ENCODE results near the gene ZNF613. TPM values are rescaled to one million over a fixed set of nuclear protein-coding genes. Genes with fewer than 3 reads are reported as not detected.
"Not testable (repeated sequence)": the region's sequence is repeated elsewhere in the genome, so short reads cannot be mapped to it uniquely, and the experiment has no call there.

The ZNF613 gene
- total and polyA plus RNA-seq, 2 donors (not counting 3 experiments of a cell fraction or from before 2014, with no cell fraction given) = 1.7 to 6.5 TPM

GRCh38 chr19:51971624-51972023 is 44.4 kb downstream of the ZNF613 start:
- no peak overlapping the region for H3K27ac ChIP-seq (ENCODE audit: insufficient read depth, low read depth, low read length)
- no peak for TF ChIP-seq FOS (IDR thresholded peaks at IDR 0.05; ENCODE audit: borderline replicate concordance, insufficient read depth, low read length)
- TF ChIP-seq EZH2 (IDR thresholded peaks at IDR 0.05; ENCODE audit: borderline replicate concordance, low read depth, low read length, severe bottlenecking) = no peak
- TF ChIP-seq, protein P1, sequence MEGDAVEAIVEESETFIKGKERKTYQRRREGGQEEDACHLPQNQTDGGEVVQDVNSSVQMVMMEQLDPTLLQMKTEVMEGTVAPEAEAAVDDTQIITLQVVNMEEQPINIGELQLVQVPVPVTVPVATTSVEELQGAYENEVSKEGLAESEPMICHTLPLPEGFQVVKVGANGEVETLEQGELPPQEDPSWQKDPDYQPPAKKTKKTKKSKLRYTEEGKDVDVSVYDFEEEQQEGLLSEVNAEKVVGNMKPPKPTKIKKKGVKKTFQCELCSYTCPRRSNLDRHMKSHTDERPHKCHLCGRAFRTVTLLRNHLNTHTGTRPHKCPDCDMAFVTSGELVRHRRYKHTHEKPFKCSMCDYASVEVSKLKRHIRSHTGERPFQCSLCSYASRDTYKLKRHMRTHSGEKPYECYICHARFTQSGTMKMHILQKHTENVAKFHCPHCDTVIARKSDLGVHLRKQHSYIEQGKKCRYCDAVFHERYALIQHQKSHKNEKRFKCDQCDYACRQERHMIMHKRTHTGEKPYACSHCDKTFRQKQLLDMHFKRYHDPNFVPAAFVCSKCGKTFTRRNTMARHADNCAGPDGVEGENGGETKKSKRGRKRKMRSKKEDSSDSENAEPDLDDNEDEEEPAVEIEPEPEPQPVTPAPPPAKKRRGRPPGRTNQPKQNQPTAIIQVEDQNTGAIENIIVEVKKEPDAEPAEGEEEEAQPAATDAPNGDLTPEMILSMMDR (IDR thresholded peaks at IDR 0.05; ENCODE audit: extremely low read depth in 1 of 2, insufficient read depth in 1 of 2, low read depth in 1 of 2, low read length in 2 of 2) = no peak
- TF ChIP-seq POLR2AphosphoS5 (IDR thresholded peaks at IDR 0.05; ENCODE audit: insufficient read depth, low read depth, low read length) = no peak
- TF ChIP-seq JUN (IDR thresholded peaks at IDR 0.05; ENCODE audit: borderline replicate concordance, insufficient read depth, insufficient read length, low read depth) = no peak
- no peak for TF ChIP-seq POLR2A (IDR thresholded peaks at IDR 0.05; ENCODE audit: low read depth, low read length)
- TF ChIP-seq, protein P2, sequence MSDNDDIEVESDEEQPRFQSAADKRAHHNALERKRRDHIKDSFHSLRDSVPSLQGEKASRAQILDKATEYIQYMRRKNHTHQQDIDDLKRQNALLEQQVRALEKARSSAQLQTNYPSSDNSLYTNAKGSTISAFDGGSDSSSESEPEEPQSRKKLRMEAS (IDR thresholded peaks at IDR 0.05; ENCODE audit: insufficient read depth, insufficient read length) = no peak
- TF ChIP-seq GATA2 (IDR thresholded peaks at IDR 0.05; ENCODE audit: insufficient read depth, insufficient read length, low read depth, low read length) = no peak
- no peak for TF ChIP-seq MYC (IDR thresholded peaks at IDR 0.05; ENCODE audit: low read depth, low read length)
- dilution Hi-C loops (cut with MboI; ENCODE audit: extremely low pct_ligation_motif_present, low sequenced_read_pairs) (no loop called here), intact Hi-C loops (cut with micrococcal nuclease) (no loop called here)
- H3K27me3 ChIP-seq (ENCODE audit: control insufficient read depth in 2 of 2, insufficient read depth in 2 of 2, low read length in 2 of 2) = no peaks in the 10 kb centered on the region
- DNase-seq (ENCODE audit: low read depth, low spot score) (peak; percentile 11), FAIRE-seq (no peak)
- H3K9me1 ChIP-seq (replicated peaks; ENCODE audit: control insufficient read depth, extremely low read depth, insufficient read depth, low read length) = no peaks in the 10 kb centered on the region
- no peak overlapping the region for H2AFZ ChIP-seq (ENCODE audit: low read depth, low read length)
- no peaks in the 10 kb centered on the region for H3K4me1 ChIP-seq (ENCODE audit: control insufficient read depth, extremely low read depth, insufficient read depth, low read length)
- no TSS peak for BruUV-seq (replicated peaks)
- ChIA-PET CTCF (no interaction called here), POLR2A (no interaction called here)
- no peak overlapping the region for H3K9ac ChIP-seq (replicated peaks; ENCODE audit: extremely low read depth, insufficient read depth, low read length)
- no peak overlapping the region for H3K4me2 ChIP-seq (ENCODE audit: insufficient read depth, low read length)
- H4K20me1 ChIP-seq (replicated peaks; ENCODE audit: control insufficient read depth, extremely low read depth, insufficient read depth, low read length) = no peaks in the 10 kb centered on the region
- peaks cover 11 to 19% of the 10 kb centered on the region in 2 experiments for H3K36me3 ChIP-seq (ENCODE audit: control insufficient read depth in 2 of 2, extremely low read depth in 1 of 2, insufficient read depth in 2 of 2, low read length in 2 of 2)
- H3K9me3 ChIP-seq (replicated peaks; ENCODE audit: control insufficient read depth, insufficient read depth, low read length) = peaks cover 16% of the 10 kb centered on the region
- H3K4me3 ChIP-seq (replicated peaks in 1 of 3; ENCODE audit: insufficient read depth in 1 of 3, low read depth in 1 of 3, low read length in 3 of 3) = no peak overlapping the region
- no peaks in the 10 kb centered on the region for H3K79me2 ChIP-seq (ENCODE audit: control insufficient read depth, insufficient read depth, low read length)

GRCh38 chr19:51975787-51976186 is 48.5 kb downstream of the ZNF613 start:
- BruUV-seq (replicated peaks); H3K9ac ChIP-seq (replicated peaks; ENCODE audit: extremely low read depth, insufficient read depth, low read length); H3K79me2 ChIP-seq (ENCODE audit: control insufficient read depth, insufficient read depth, low read length); DNase-seq (ENCODE audit: low read depth, low spot score); H2AFZ ChIP-seq (ENCODE audit: low read depth, low read length); H4K20me1 ChIP-seq (replicated peaks; ENCODE audit: control insufficient read depth, extremely low read depth, insufficient read depth, low read length); H3K27me3 ChIP-seq (ENCODE audit: control insufficient read depth in 2 of 2, insufficient read depth in 2 of 2, low read length in 2 of 2); dilution Hi-C loops (cut with MboI; ENCODE audit: extremely low pct_ligation_motif_present, low sequenced_read_pairs); H3K4me3 ChIP-seq (replicated peaks in 1 of 3; ENCODE audit: insufficient read depth in 1 of 3, low read depth in 1 of 3, low read length in 3 of 3); H3K4me1 ChIP-seq (ENCODE audit: control insufficient read depth, extremely low read depth, insufficient read depth, low read length); H3K9me1 ChIP-seq (replicated peaks; ENCODE audit: control insufficient read depth, extremely low read depth, insufficient read depth, low read length); POLR2A ChIA-PET; FAIRE-seq; H3K27ac ChIP-seq (ENCODE audit: insufficient read depth, low read depth, low read length); H3K4me2 ChIP-seq (ENCODE audit: insufficient read depth, low read length); CTCF ChIA-PET; intact Hi-C loops (cut with micrococcal nuclease): not testable (repeated sequence)
- peaks cover 1 to 10% of the 10 kb centered on the region in 2 experiments for H3K36me3 ChIP-seq (ENCODE audit: control insufficient read depth in 2 of 2, extremely low read depth in 1 of 2, insufficient read depth in 2 of 2, low read length in 2 of 2)
- peaks cover 15% of the 10 kb centered on the region for H3K9me3 ChIP-seq (replicated peaks; ENCODE audit: control insufficient read depth, insufficient read depth, low read length)

Data from endothelial cell of umbilical vein (primary cell).